Calu3 (cell line): Measurements from ENCODE around the gene SLC37A1. TPM values are rescaled to one million over a fixed set of nuclear protein-coding genes. Genes with fewer than 3 reads are reported as not detected.

Experiments
- BruUV-seq: library from RNA; stranded (reverse); fragments of 400-500 nt; replicated peaks from 2 replicates; lab custom pipeline; 2021; lab: Mats Ljungman, UMichigan
- CTCF ChIA-PET: fragments of 300-600 bp; sonication (Branson Sonifier 250); formaldehyde crosslinking; loops from one replicate; lab custom pipeline; 2022; ENCODE audit warnings: antibody characterized with exemption; lab: Charles Lee
- DNase-seq: peaks from one replicate; pipeline ENCODE4 v3.0.0; 2022
- H3K27ac Mint-ChIP-seq: one replicate; pipeline ENCODE4 v1.8.0; 2022; ENCODE audit warnings: mixed read lengths; ENCODE audit not compliant: unreplicated experiment
- H3K27me3 Mint-ChIP-seq: one replicate; pipeline ENCODE4 v1.8.0; 2022; ENCODE audit warnings: mixed read lengths; ENCODE audit not compliant: unreplicated experiment
- H3K36me3 Mint-ChIP-seq: one replicate; pipeline ENCODE4 v1.8.0; 2022; ENCODE audit warnings: mild to moderate bottlenecking, moderate library complexity, mixed read lengths; ENCODE audit not compliant: insufficient read depth, unreplicated experiment
- H3K4me1 Mint-ChIP-seq: one replicate; pipeline ENCODE4 v1.8.0; 2022; ENCODE audit warnings: mild to moderate bottlenecking, low read depth, mixed read lengths; ENCODE audit not compliant: unreplicated experiment
- H3K4me3 Mint-ChIP-seq: one replicate; pipeline ENCODE4 v1.8.0; 2022; ENCODE audit warnings: mild to moderate bottlenecking, low read depth, moderate library complexity, mixed read lengths; ENCODE audit not compliant: unreplicated experiment
- H3K9me3 Mint-ChIP-seq: one replicate; pipeline ENCODE4 v1.8.0; 2022; ENCODE audit warnings: low read depth, mixed read lengths; ENCODE audit not compliant: unreplicated experiment
- CTCF ChIP-seq: fragments of 200-600 bp; IDR thresholded peaks from one replicate; pipeline ENCODE4 v1.8.0; 2022; ENCODE audit warnings: antibody characterized with exemption; ENCODE audit not compliant: unreplicated experiment
- intact Hi-C: fragments of 100-400 bp; cut with micrococcal nuclease; formaldehyde crosslinking; loops from one replicate; pipeline ENCODE4 v1.10.0; 2022; ENCODE audit not compliant: unreplicated experiment
- total RNA-seq: library from RNA; stranded (reverse); gene quantifications from 2 replicates; pipeline ENCODE4 v1.2.3, GENCODE V29; 2022

SLC37A1 gene
- total RNA-seq, 1 experiment from 2014 or later, result 24.9 TPM

- no peak for TF ChIP-seq CTCF
- CTCF ChIA-PET, result no interaction called here
- Mint-ChIP-seq H3K4me3 (no peak overlapping the region), H3K4me1 (peaks cover 52% of the 10 kb centered on the region), H3K27me3 (no peaks in the 10 kb centered on the region), H3K27ac (no peak overlapping the region), H3K36me3 (peaks cover 6% of the 10 kb centered on the region), H3K9me3 (no peaks in the 10 kb centered on the region)
- no peak for DNase-seq
- BruUV-seq, result no TSS peak
- intact Hi-C loops, result no loop called here
Measured at GRCh38 chr21:42471206-42471605, 42.4 kb upstream of the SLC37A1 start.

DNA sequence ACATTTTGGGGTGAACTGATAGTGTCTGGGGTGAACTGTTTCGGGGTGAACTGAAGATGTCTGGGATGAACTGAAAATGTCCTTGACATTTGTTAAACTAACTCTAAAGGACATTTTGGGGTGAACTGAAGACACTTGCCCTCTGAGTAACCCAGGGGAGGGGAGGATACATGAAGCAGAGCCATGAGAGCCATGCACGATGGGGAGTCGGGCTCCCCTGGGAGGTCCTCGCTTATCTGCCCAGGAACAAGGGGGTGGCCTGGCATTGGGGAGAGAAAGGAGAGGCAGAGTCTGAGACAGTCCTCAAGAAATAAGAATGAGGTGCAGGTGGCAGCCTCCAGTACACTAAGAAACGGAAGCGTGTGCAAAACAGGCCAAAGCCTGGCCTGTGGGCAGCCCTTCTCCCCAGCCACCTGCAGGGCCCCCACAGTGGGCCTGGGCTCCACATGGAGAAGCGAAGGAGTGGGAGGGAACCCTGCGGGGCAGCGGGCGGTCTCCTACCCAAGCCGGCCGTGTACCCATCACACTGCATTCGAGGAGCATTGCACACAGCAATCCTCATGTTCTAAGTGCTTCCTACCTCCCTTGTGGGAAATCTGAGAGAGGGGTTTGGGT, 41.8 kb upstream of the SLC37A1 start:
- no peaks in the 10 kb centered on the region for H3K27me3 Mint-ChIP-seq
- no peaks in the 10 kb centered on the region for H3K9me3 Mint-ChIP-seq
- CTCF ChIA-PET, result no interaction called here
- DNase-seq, result no peak
- TF ChIP-seq CTCF, result no peak
- no peak overlapping the region for H3K4me3 Mint-ChIP-seq
- intact Hi-C loops, result no loop called here
- BruUV-seq, result no TSS peak
- H3K36me3 Mint-ChIP-seq, result peaks cover 6% of the 10 kb centered on the region
- peaks cover 50% of the 10 kb centered on the region for H3K4me1 Mint-ChIP-seq
- H3K27ac Mint-ChIP-seq, result no peak overlapping the region

DNA sequence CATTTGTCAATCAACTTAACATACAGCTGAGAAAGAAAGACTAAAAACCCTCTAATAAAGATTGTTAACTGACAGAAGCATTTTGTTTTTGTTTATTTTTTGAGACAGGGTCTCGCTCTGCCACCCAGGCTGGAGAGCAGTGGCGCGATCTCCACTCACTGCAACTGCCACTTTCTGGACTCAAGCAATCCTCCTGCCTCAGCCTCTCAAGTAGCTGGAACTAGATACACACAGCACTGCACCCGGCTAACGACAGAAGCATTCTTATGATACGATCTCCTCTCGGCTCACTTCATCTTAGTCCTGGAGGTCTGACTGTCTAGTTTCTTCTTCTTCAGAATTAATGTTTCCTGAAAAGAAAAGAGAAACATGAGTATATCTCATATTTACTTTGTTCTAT, 41.1 kb upstream of the SLC37A1 start:
- no peak overlapping the region for H3K27ac Mint-ChIP-seq
- H3K4me1 Mint-ChIP-seq, result peaks cover 43% of the 10 kb centered on the region

DNA sequence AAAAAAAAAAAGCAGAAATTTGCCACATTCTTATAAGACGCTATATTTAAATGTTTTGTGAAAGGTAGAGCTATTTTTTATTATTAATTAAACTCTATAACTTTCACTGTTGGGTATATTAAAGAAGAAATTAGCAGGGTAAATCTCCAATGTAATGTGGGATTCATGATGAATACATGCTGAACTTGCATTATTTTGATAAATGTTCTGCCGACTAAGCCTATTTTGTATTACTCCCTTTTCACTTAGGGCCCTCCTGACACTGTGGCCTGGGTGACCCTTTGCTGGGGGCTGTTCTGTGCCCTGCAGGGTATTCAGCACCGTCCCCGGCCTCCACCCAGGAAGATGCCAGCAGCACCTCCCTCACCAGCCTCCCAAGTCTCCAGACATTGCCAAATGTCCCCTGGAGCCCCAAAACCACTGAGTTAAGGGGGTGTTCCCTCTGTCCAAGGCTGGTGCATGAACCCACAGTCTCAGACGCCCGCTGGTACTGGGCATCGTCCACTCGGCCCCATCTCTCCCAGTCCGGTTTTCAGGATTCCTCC, 40.1 kb upstream of the SLC37A1 start:
- DNase-seq, result no peak
- Mint-ChIP-seq H3K27ac (peak overlapping the region; percentile 90), H3K4me3 (peak overlapping the region; percentile 41), H3K9me3 (no peaks in the 10 kb centered on the region), H3K27me3 (no peaks in the 10 kb centered on the region), H3K36me3 (peaks cover 6% of the 10 kb centered on the region), H3K4me1 (peaks cover 33% of the 10 kb centered on the region)
- intact Hi-C loops, result no loop called here
- no TSS peak for BruUV-seq
- TF ChIP-seq CTCF, result no peak
- CTCF ChIA-PET, result interaction anchor here (0.7 to 1.0 kb wide), 3 partner anchors 12 to 260 kb away, joined by 3 to 4 read pairs (median 4); partner anchors contain the start of gene RSPH1

More for the DNA sequence above, 41.1 kb upstream of the SLC37A1 start:
- Mint-ChIP-seq H3K27me3 (no peaks in the 10 kb centered on the region), H3K4me3 (no peak overlapping the region), H3K9me3 (no peaks in the 10 kb centered on the region), H3K36me3 (peaks cover 6% of the 10 kb centered on the region)
- CTCF ChIA-PET, result no interaction called here
- intact Hi-C loops, result no loop called here
- no peak for DNase-seq
- no TSS peak for BruUV-seq
- TF ChIP-seq CTCF, result no peak
